ENCODE data around the gene GPR55. TPM values are rescaled to one million over a fixed set of nuclear protein-coding genes. Genes with fewer than 3 reads are reported as not detected.

Gene GPR55
- total RNA-seq, 1 experiment from 2014 or later, result not detected

- no peak overlapping the region for H3K27ac Mint-ChIP-seq (ENCODE audit: unreplicated experiment)
- peaks cover 22% of the 10 kb centered on the region for H3K36me3 Mint-ChIP-seq (ENCODE audit: insufficient read depth, unreplicated experiment)
- TF ChIP-seq, protein P1, sequence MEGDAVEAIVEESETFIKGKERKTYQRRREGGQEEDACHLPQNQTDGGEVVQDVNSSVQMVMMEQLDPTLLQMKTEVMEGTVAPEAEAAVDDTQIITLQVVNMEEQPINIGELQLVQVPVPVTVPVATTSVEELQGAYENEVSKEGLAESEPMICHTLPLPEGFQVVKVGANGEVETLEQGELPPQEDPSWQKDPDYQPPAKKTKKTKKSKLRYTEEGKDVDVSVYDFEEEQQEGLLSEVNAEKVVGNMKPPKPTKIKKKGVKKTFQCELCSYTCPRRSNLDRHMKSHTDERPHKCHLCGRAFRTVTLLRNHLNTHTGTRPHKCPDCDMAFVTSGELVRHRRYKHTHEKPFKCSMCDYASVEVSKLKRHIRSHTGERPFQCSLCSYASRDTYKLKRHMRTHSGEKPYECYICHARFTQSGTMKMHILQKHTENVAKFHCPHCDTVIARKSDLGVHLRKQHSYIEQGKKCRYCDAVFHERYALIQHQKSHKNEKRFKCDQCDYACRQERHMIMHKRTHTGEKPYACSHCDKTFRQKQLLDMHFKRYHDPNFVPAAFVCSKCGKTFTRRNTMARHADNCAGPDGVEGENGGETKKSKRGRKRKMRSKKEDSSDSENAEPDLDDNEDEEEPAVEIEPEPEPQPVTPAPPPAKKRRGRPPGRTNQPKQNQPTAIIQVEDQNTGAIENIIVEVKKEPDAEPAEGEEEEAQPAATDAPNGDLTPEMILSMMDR (IDR thresholded peaks at IDR 0.05; ENCODE audit: insufficient read depth in 1 of 2, low read depth in 1 of 2, low read length in 1 of 2, severe bottlenecking in 1 of 2, unreplicated experiment in 1 of 2), result no peak
- H3K4me3 Mint-ChIP-seq (ENCODE audit: unreplicated experiment), result no peak overlapping the region
- ChIA-PET CTCF (no interaction called here), POLR2A (no interaction called here)
- Histone ChIP-seq H3K27me3 (replicated peaks; ENCODE audit: control insufficient read depth, insufficient read depth, low read length) (no peaks in the 10 kb centered on the region), H3K36me3 (ENCODE audit: control insufficient read depth, insufficient read depth, low read length) (0 out of 2 replicates have a peak, but pooled peaks cover 1% of the 10 kb centered on the region), H3K9me3 (no peaks in the 10 kb centered on the region), H3K4me1 (peaks cover 43% of the 10 kb centered on the region), H3K4me3 (ENCODE audit: low read depth, low read length) (no peak overlapping the region)
- no peaks in the 10 kb centered on the region for H3K27me3 Mint-ChIP-seq (ENCODE audit: insufficient read depth, unreplicated experiment)
- no TSS peak for BruUV-seq (replicated peaks)
- H3K4me1 Mint-ChIP-seq (ENCODE audit: low read depth, unreplicated experiment), result peaks cover 9% of the 10 kb centered on the region
- intact Hi-C loops (cut with micrococcal nuclease; ENCODE audit: unreplicated experiment), result loop anchor here (5.0 kb wide), 1 partner anchor 39 kb away; no protein-coding TSS in a partner anchor
- no peaks in the 10 kb centered on the region for H3K9me3 Mint-ChIP-seq (ENCODE audit: unreplicated experiment)
- no peak for DNase-seq
Measured at GRCh38 chr2:230872968-230873660, 51.9 kb downstream of the GPR55 start.

DNA sequence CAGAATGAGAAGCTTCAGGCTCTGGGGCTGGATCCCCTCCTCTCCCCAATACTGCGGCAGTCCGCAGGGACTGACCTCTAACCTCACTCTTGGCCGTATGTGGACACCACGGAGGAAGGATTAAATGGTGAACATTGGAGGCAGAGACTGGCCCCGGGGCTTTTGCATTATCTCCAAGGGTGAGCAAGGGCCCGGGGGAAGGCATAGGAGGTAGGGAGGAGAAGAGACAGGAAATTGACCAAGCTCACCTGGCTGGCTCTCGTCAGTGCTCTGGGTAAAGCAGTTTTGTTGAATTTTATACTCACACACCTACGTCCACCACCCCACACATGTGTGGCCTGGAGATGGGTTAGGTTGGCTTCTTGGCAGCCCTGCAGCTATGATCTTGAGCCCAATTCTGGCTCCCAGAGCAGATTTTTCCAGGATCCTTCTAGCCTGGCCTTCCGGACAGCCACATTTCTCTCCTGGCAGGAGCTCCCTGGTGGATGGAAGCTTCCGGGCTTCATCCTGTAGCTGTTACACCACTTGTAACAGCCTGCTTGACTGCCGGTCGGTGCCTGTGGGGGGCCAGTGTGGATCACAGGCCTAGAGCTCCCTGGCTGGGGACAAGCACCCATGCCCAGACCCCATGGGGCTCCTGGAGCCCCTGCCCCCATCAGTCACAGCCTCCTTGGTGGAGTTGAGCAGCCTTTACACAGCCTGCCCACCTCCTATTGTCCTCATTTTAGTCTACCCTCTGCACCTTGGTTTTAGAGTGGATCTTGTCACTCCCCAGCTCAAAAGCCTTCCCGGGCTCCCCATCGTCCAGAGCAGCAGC, 52.7 kb downstream of the GPR55 start:
- Mint-ChIP-seq H3K4me3 (ENCODE audit: unreplicated experiment) (no peak overlapping the region), H3K36me3 (ENCODE audit: insufficient read depth, unreplicated experiment) (peaks cover 22% of the 10 kb centered on the region), H3K4me1 (ENCODE audit: low read depth, unreplicated experiment) (peaks cover 9% of the 10 kb centered on the region), H3K27me3 (ENCODE audit: insufficient read depth, unreplicated experiment) (no peaks in the 10 kb centered on the region), H3K9me3 (ENCODE audit: unreplicated experiment) (no peaks in the 10 kb centered on the region), H3K27ac (ENCODE audit: unreplicated experiment) (no peak overlapping the region)
- 0 out of 2 replicates have a peak, but pooled peaks cover 1% of the 10 kb centered on the region for H3K36me3 ChIP-seq (ENCODE audit: control insufficient read depth, insufficient read depth, low read length)
- ChIA-PET POLR2A (no interaction called here), CTCF (no interaction called here)
- H3K9me3 ChIP-seq, result no peaks in the 10 kb centered on the region
- BruUV-seq (replicated peaks), result no TSS peak
- H3K27me3 ChIP-seq (replicated peaks; ENCODE audit: control insufficient read depth, insufficient read depth, low read length), result no peaks in the 10 kb centered on the region
- H3K4me1 ChIP-seq, result peaks cover 44% of the 10 kb centered on the region
- intact Hi-C loops (cut with micrococcal nuclease; ENCODE audit: unreplicated experiment), result loop anchor here (5.0 kb wide), 1 partner anchor 40 kb away; no protein-coding TSS in a partner anchor
- no peak for DNase-seq
- TF ChIP-seq, protein P1 (IDR thresholded peaks at IDR 0.05; ENCODE audit: insufficient read depth in 1 of 2, low read depth in 1 of 2, low read length in 1 of 2, severe bottlenecking in 1 of 2, unreplicated experiment in 1 of 2), result no peak
- no peak overlapping the region for H3K4me3 ChIP-seq (ENCODE audit: low read depth, low read length)

DNA sequence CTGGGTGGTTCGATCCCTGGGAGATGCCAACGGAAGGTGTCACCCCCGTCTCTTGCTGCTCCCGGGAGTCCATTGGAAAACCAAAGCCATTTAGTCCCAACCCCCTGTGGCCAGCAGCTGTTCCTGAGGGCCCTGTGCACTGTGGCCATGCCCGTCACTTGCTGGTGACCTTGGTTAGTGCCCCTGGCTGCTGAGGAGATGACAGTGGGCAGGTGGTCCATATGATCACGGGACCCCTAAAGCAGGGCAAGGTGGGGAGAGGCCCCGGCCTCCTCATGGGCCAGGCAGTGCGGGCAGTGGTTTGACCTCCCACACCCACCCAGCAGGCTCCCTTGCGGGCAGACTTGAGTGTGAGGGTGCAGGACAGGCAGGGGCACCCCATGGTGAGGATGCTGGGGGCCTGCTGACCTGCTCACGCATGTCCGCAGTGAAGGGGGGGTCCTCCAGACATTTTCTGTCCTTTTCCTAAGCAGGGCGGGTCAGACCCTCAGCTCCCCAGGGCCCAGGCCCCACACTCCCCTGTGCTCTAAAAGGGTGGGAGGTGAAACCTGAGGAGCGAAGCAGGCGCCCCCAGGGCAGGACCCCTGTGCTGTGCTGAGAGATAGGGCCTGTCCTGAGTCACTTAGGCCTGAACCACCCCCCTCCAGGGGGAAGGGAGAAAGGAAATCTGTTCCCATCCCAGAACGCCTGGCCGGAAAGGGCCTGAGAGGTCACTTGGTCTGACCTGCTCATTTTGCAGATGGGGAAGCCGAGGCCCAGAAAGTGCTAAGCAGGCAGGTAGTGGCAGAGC, 53.5 kb downstream of the GPR55 start:
- no peak for DNase-seq
- no peaks in the 10 kb centered on the region for H3K9me3 ChIP-seq
- peaks cover 44% of the 10 kb centered on the region for H3K4me1 ChIP-seq
- intact Hi-C loops (cut with micrococcal nuclease; ENCODE audit: unreplicated experiment), result loop anchor here (1.0 to 5.0 kb wide), 4 partner anchors 24 to 163 kb away; no protein-coding TSS in a partner anchor
- Mint-ChIP-seq H3K27me3 (ENCODE audit: insufficient read depth, unreplicated experiment) (no peaks in the 10 kb centered on the region), H3K27ac (ENCODE audit: unreplicated experiment) (peak overlapping the region; percentile 97), H3K4me3 (ENCODE audit: unreplicated experiment) (no peak overlapping the region), H3K36me3 (ENCODE audit: insufficient read depth, unreplicated experiment) (peaks cover 22% of the 10 kb centered on the region), H3K9me3 (ENCODE audit: unreplicated experiment) (no peaks in the 10 kb centered on the region), H3K4me1 (ENCODE audit: low read depth, unreplicated experiment) (peaks cover 9% of the 10 kb centered on the region)
- POLR2A ChIA-PET, result interaction anchor here (0.7 to 1.1 kb wide), 2 partner anchors 24 to 136 kb away, joined by 3 to 13 read pairs; no protein-coding TSS in a partner anchor
- BruUV-seq (replicated peaks), result no TSS peak
- H3K4me3 ChIP-seq (ENCODE audit: low read depth, low read length), result no peak overlapping the region
- TF ChIP-seq, protein P1 (IDR thresholded peaks at IDR 0.05; ENCODE audit: insufficient read depth in 1 of 2, low read depth in 1 of 2, low read length in 1 of 2, severe bottlenecking in 1 of 2, unreplicated experiment in 1 of 2), result no peak
- CTCF ChIA-PET, result interaction anchor here (1.5 to 1.9 kb wide), 2 partner anchors 47 to 116 kb away, joined by 6 to 8 read pairs; no protein-coding TSS in a partner anchor
- H3K36me3 ChIP-seq (ENCODE audit: control insufficient read depth, insufficient read depth, low read length), result 0 out of 2 replicates have a peak, but pooled peaks cover 1% of the 10 kb centered on the region
- no peaks in the 10 kb centered on the region for H3K27me3 ChIP-seq (replicated peaks; ENCODE audit: control insufficient read depth, insufficient read depth, low read length)
